HUES6 (cell line): ENCODE measurements around the gene POLE2.
"Not testable (repeated sequence)": the region's sequence is repeated elsewhere in the genome, so short reads cannot be mapped to it uniquely, and the experiment has no call there.

Source experiments
- H3K27ac ChIP-seq: 2 replicates; pipeline ENCODE4 v1.7.0; 2013; ENCODE audit warnings: low read depth, mild to moderate bottlenecking, low read length, inconsistent platforms
- H3K27me3 ChIP-seq: 2 replicates; pipeline ENCODE4 v1.6.1; 2013; ENCODE audit warnings: low read length; ENCODE audit not compliant: control insufficient read depth, insufficient read depth
- H3K36me3 ChIP-seq: 2 replicates; pipeline ENCODE4 v1.6.1; 2013; ENCODE audit warnings: low read length; ENCODE audit not compliant: control insufficient read depth, insufficient read depth
- H3K4me1 ChIP-seq: 2 replicates; pipeline ENCODE4 v1.6.1; 2013; ENCODE audit warnings: low read length; ENCODE audit not compliant: control insufficient read depth, insufficient read depth
- H3K4me3 ChIP-seq: 2 replicates; pipeline ENCODE4 v1.5.1; 2013; ENCODE audit warnings: low read depth, low read length
- H3K9ac ChIP-seq: one replicate; pipeline ENCODE4 v1.6.1; 2013; ENCODE audit warnings: mild to moderate bottlenecking, low read length
- H3K9me3 ChIP-seq: 2 replicates; pipeline ENCODE4 v1.6.1; 2013; ENCODE audit warnings: low read depth, low read length; ENCODE audit not compliant: control insufficient read depth, insufficient read depth

The POLE2 gene

DNA sequence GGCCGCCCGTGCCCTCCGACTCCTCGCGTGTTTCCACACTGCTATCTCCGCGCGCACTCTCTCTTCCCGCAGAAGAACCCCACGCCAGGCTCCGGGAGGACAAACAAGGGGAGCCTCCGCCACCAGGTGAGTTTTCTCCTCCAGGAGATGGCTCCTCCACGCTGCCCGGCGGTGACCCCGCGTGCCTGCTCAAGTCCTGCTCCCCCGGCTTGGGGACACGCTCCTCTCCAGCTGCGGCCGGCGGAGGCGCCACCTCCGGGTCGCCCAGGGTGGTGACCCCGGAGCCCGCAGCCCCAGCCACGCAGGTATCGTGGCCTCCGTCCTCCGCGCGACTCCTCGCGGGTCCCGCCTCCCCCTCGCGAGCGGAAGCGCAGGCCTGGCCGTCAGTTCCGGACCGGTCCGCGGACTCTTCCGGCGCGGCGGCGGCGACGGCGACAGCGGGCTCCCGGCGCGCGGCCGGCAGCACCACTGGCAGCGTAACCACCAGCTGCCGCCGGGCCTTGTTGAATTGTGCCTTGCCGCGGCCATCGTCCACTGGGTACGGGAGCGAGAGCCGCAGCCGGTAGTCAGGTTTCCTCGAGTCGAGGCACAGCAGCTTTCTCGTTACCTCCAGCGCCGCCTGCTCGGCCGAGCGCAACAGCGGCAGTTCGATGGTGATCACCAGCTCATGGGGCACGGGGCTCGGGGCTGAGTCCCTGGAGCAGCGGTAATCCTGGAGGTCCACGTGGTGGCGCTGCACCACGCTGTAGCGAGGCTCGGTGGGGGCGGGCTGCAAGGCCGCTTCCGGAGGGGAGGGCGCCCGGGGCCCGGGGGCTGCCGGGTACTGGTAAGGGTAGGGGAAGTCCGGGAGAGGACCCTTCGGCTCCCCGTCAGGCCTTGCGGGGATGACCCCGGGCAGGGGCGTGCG is 54.1 kb downstream of the POLE2 start:
- H3K4me1 ChIP-seq, result no peaks in the 10 kb centered on the region

GRCh38 chr14:49623941-49624839 is 63.8 kb downstream of the POLE2 start:
- Histone ChIP-seq H3K9me3 (no peaks in the 10 kb centered on the region), H3K4me1 (peaks cover 8% of the 10 kb centered on the region), H3K27ac (no peak overlapping the region), H3K36me3 (peaks cover 28% of the 10 kb centered on the region), H3K4me3 (no peak overlapping the region), H3K9ac (no peak overlapping the region), H3K27me3 (no peaks in the 10 kb centered on the region)

More for the DNA sequence above, 54.1 kb downstream of the POLE2 start:
- peak overlapping the region; percentile 91 for H3K9ac ChIP-seq
- H3K27me3 ChIP-seq, result no peaks in the 10 kb centered on the region
- peak overlapping the region; percentile 85 for H3K27ac ChIP-seq
- no peaks in the 10 kb centered on the region for H3K9me3 ChIP-seq
- peak overlapping the region; percentile 90 for H3K4me3 ChIP-seq
- H3K36me3 ChIP-seq, result peaks cover 25% of the 10 kb centered on the region

- Histone ChIP-seq H3K36me3 (peaks cover 36% of the 10 kb centered on the region), H3K4me3 (peak overlapping the region; percentile 18; the same call in 1 of the 2 replicates), H3K4me1 (peaks cover 8% of the 10 kb centered on the region), H3K27me3 (no peaks in the 10 kb centered on the region), H3K27ac (no peak overlapping the region), H3K9ac (no peak overlapping the region), H3K9me3 (no peaks in the 10 kb centered on the region)
These were observed 64.6 kb downstream of the POLE2 start for GRCh38 chr14:49623387-49623786.

DNA sequence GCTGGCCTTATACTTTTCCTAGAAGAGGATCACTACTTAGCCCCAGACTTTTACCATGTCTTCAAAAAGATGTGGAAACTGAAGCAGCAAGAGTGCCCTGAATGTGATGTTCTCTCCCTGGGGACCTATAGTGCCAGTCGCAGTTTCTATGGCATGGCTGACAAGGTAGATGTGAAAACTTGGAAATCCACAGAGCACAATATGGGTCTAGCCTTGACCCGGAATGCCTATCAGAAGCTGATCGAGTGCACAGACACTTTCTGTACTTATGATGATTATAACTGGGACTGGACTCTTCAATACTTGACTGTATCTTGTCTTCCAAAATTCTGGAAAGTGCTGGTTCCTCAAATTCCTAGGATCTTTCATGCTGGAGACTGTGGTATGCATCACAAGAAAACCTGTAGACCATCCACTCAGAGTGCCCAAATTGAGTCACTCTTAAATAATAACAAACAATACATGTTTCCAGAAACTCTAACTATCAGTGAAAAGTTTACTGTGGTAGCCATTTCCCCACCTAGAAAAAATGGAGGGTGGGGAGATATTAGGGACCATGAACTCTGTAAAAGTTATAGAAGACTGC is 65.9 kb downstream of the POLE2 start:
- Histone ChIP-seq H3K27me3 (no peaks in the 10 kb centered on the region), H3K9me3 (no peaks in the 10 kb centered on the region), H3K9ac (peak overlapping the region; percentile 68), H3K36me3 (peaks cover 37% of the 10 kb centered on the region), H3K4me3 (peak overlapping the region; percentile 100), H3K4me1 (peaks cover 8% of the 10 kb centered on the region), H3K27ac (no peak overlapping the region)

GRCh38 chr14:49621114-49621881 is 66.7 kb downstream of the POLE2 start:
- Histone ChIP-seq H3K27ac (no peak overlapping the region; the same call in 1 of the 2 replicates), H3K4me1 (peaks cover 8% of the 10 kb centered on the region), H3K4me3 (peak overlapping the region; percentile 100), H3K36me3 (peaks cover 33% of the 10 kb centered on the region), H3K9ac (peak overlapping the region; percentile 68), H3K27me3 (no peaks in the 10 kb centered on the region), H3K9me3 (no peaks in the 10 kb centered on the region)

GRCh38 chr14:49620182-49621113 is 67.6 kb downstream of the POLE2 start, which contains the start of the genes MGAT2 and RPL36AL:
Gene MGAT2 (plus strand): TSS chr14:49620799. CDS start chr14:49621269, 470 bp downstream.
Gene RPL36AL (minus strand): TSS chr14:49620626. CDS start chr14:49619104, 1,522 bp downstream.
- Histone ChIP-seq H3K36me3 (peaks cover 28% of the 10 kb centered on the region), H3K9ac (peak within 1 kb of the TSS; percentile 96), H3K4me3 (peak within 1 kb of the TSS; percentile 100), H3K27ac (peak within 1 kb of the TSS; percentile 95), H3K9me3 (no peaks in the 10 kb centered on the region), H3K27me3 (no peaks in the 10 kb centered on the region), H3K4me1 (peaks cover 8% of the 10 kb centered on the region)

- peaks cover 27% of the 10 kb centered on the region for H3K36me3 ChIP-seq
- no peaks in the 10 kb centered on the region for H3K9me3 ChIP-seq
- H3K9ac ChIP-seq, result peak overlapping the region; percentile 96
- peak overlapping the region; percentile 95 for H3K27ac ChIP-seq
- peak overlapping the region; percentile 100 for H3K4me3 ChIP-seq
- no peaks in the 10 kb centered on the region for H3K27me3 ChIP-seq
- peaks cover 8% of the 10 kb centered on the region for H3K4me1 ChIP-seq
These were observed 68.3 kb downstream of the POLE2 start for GRCh38 chr14:49619730-49620129.

- peak overlapping the region; percentile 100 for H3K4me3 ChIP-seq
- H3K9ac ChIP-seq, result peak overlapping the region; percentile 96
- not testable (repeated sequence) for H3K9me3 ChIP-seq, H3K27me3 ChIP-seq, H3K27ac ChIP-seq, H3K4me1 ChIP-seq
- peaks cover 31% of the 10 kb centered on the region for H3K36me3 ChIP-seq
These were observed 68.7 kb downstream of the POLE2 start for GRCh38 chr14:49619273-49619672.

DNA sequence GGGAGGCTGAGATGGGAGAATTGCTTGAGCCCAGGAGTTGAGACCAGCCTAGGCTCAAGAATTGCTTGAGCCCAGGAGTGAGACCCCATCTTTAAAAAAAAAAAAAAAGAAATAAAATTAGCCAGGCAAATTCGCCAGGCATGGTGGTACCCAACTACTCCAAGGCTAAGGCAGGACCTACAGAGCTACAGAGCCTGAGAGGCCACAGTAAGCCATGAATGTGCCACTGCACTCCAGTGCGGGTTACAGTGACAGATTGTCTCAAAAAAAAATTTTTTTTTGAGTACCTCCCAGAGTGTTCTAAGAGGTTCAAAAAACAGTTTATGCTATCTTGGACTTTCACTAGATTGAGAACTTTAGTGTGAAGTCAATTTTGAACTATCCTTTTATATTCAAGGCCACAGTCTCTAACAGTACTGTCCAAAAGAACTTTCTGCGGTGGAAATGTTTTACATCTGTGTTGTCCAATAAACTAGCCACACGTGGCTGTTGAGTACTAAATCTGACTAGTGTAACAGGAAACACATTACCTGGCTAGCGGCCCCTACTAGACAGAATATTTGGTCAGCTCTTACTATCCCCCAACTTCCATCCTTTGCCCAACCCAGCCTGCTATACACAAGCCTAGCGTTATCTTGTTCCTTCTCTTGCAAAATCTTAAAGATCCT is 70.0 kb downstream of the POLE2 start:
- Histone ChIP-seq H3K4me1 (peaks cover 8% of the 10 kb centered on the region), H3K36me3 (peaks cover 33% of the 10 kb centered on the region), H3K27ac (no peak overlapping the region), H3K9me3 (no peaks in the 10 kb centered on the region), H3K4me3 (no peak overlapping the region), H3K27me3 (no peaks in the 10 kb centered on the region), H3K9ac (no peak overlapping the region)
